Spleen (tissue), 7 donors: ENCODE results near the gene KIAA1549.

Experiments used
- CTCF ChIP-seq, 11 experiments: fragments of 200-600 bp in 7 of 11; fragments of 450-650 bp in 4 of 11; sonication (generic) in 4 of 11; IDR thresholded peaks in 8 of 11; conservative IDR thresholded peaks in 3 of 11; 1 replicate in 7 of 11; 2 replicates in 4 of 11; pipeline versions ENCODE4 v1.4.0 to v1.8.0; 2016 to 2021; ENCODE audit warnings: antibody characterized with exemption in 11 of 11, inconsistent platforms in 4 of 11, mild to moderate bottlenecking in 1 of 11
- POLR2A ChIP-seq, 3 donors: fragments of 450-650 bp; IDR thresholded peaks; one replicate each; pipeline ENCODE4 v1.5.1; 2017; ENCODE audit warnings: antibody characterized with exemption in 3 of 3, mild to moderate bottlenecking in 1 of 3
- POLR2AphosphoS5 ChIP-seq, 3 donors: sonication (generic); formaldehyde crosslinking; IDR thresholded peaks; one replicate each; pipeline ENCODE4 v1.5.1; 2017; ENCODE audit warnings: antibody characterized with exemption in 3 of 3
- donor health status: DM: no; HTN: no; CAD: no; lungs with moderate emphysema.
- donor health status: DM: no; HTN: no; CAD: no.
- donor health status: DM: no; HTN: no; CAD: no.

DNA sequence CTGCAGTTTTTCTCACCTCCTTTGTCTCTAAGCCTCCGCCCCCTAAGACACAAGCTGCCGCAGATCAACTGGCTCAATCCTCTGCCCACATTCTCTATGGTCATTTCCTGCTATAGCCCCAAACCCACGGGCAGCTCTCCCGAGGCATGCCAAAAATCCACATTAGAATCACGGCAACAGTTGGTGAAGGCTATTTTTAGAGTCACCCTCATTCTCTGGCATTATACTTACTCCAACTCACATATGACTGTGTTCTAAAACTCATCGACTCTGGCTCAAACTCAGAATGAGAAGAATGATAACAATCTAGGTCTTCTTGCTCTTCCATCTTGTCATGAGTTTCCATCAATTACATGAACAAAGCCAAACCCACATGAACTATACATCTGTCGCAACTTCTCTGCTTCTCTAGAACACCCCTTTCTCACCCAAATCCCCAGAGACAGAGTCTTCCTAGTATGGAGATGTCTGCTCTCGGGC lies 10.9 kb upstream of the KIAA1549 start:
- TF ChIP-seq CTCF (IDR thresholded peaks at IDR 0.05 in 8 of 11, conservative IDR thresholded peaks at IDR 0.05 in 3 of 11), result no peak
- no peak for TF ChIP-seq POLR2AphosphoS5 (IDR thresholded peaks at IDR 0.05)
- TF ChIP-seq POLR2A (IDR thresholded peaks at IDR 0.05), result no peak
